Stimulated activated CD4-positive, alpha-beta T cell treated with anti-CD3 and anti-CD28 coated beads, TNF-alpha, amount 100 ng/mL, for 4 hours (primary cell): ENCODE measurements around the gene FRAS1.

Experiments used
- DNase-seq, 3 experiments: peaks; one replicate each; pipeline ENCODE4 v3.0.0-alpha.2; 2020; ENCODE audit warnings: low read depth in 3 of 3

Gene FRAS1

GRCh38 chr4:78362310-78362709 is 305.2 kb downstream of the FRAS1 start:
- no peak for DNase-seq

DNA sequence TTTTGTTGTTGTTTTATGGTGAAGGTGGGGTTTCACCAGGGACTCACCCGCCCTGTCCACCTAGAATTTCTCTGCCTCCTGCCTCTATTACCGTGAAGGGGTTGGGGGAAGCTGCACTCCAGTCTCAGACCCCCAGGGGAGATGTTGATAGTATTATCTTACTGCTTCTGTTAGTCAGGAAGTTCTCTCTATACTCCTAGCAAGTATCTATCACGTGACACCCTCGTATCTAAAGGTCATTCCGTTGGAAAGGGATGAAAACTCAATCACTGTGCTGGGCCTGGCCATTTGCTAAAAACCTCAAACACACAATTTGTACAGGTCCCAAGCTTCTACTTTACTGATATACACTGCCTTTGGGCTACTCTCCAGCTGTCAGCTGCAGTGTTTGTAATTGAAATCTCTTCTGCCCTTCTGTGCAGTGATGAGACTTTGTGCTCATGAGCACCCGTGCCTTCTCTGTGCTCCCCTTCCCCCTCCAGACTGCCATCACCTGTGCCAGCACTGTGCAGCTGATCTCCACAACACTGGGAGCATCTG is 306.0 kb downstream of the FRAS1 start:
- DNase-seq: no peak

DNA sequence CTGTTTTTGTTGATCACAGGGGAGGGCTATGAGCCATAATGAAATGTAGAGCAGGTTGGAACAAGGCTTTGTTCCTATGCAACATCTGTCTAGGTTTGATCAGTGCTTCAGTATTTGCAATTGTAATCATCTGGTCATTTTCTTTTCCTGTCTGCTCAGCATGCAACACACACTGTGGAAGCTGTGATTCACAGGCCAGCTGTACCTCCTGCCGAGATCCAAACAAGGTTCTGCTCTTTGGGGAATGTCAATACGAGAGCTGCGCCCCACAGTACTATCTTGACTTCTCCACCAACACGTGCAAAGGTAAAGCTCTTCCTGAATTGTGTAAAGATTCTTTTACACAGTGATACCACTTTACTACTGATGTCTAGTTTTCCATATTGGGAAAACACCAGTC is 312.6 kb downstream of the FRAS1 start:
- no peak for DNase-seq

DNA sequence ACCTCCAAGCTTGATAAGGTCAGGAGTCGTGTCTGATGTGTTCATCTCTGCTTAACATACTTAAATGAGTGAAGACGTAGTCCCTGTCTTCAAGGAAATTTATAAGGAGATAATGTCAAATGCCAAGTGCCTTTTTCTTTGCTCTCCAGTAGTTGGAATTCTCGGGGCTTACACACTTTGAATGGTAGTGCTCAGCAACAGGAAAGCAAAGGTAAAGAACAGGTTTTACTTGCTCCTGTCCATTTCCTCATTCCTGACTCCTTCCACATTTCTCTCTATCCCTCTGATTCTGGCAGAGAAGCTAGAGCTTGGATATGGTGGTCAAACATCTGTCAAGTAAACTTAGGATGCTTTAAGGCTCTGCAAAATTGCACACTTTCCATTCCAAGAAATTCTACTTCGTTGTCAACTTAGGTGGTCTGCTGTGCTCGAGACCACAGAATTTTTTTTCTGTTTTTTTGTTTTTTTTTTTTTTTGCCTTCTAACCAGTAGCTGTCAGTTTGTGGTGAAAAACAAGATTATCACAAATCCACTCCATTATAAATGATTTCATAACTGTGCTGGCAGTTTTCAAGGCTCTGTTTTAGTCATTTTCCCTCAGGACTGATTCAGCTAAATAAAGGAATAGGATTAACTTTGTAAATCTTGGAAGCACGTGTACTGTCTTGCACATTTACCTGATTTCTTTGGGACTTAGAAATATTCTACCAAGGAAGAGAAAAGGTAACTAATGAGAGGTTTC is 313.7 kb downstream of the FRAS1 start:
- DNase-seq: no peak

- no peak for DNase-seq
These were observed 315.3 kb downstream of the FRAS1 start for GRCh38 chr4:78372355-78372988.

DNA sequence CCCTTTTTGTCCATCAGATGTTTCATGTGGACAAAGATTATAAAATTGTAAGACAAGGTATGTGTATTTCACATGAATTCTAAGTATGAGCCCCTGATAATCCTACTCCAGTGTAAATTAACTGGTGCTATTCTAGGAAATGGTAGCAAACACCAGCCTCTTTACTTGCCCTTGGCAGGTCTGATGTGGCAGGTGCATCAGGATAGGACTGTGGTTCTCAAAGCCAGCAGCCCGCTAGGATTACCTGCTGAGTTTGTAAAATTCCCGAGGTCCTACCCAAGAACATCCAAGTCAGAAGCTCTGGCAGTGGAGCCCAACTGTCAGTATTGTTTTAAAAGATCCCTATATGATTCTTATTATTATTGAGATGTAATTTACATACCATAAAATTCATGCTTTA is 320.4 kb downstream of the FRAS1 start:
- no peak for DNase-seq

DNA sequence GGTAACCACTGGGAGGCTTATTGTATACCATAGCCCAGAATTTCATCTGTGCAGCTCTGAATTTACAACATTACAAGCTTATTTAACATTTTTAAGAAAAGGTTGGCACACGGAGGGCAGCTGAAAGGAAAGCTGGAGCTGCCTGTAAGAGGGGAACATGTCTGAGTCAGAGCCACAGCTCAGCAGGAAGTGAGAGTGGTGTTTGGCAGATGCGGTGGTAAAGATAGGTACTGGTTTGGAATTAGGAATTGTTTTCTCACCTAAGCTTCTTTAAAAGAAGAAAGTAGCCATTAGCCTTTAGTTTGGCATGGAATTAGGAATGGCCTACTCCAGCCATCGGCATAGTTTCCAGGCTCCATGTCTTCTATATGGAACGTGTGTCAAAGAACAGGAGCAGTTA is 321.9 kb downstream of the FRAS1 start:
- no peak for DNase-seq

GRCh38 chr4:78379991-78380729 is 323.0 kb downstream of the FRAS1 start:
- DNase-seq: no peak

DNA sequence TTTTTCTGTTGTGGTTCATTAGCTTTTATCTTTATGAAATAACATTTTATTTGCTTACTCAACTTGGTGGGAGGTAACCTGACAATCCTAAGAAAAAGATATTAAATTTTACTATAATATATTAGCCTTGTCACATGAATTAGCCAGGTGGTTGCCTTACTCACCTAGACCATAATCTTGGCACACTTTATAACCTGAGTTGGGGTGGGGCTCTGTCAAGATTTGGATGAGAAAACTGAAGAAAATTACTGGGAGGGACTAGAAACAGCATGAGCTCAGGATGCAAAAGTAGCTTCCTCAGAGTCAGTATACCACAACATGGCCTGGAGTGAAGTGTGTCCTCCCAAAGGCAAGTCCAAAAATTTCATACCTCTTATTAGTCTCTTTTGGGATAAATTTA is 329.6 kb downstream of the FRAS1 start:
- DNase-seq: no peak

GRCh38 chr4:78395642-78396041 is 338.5 kb downstream of the FRAS1 start:
- DNase-seq: no peak

DNA sequence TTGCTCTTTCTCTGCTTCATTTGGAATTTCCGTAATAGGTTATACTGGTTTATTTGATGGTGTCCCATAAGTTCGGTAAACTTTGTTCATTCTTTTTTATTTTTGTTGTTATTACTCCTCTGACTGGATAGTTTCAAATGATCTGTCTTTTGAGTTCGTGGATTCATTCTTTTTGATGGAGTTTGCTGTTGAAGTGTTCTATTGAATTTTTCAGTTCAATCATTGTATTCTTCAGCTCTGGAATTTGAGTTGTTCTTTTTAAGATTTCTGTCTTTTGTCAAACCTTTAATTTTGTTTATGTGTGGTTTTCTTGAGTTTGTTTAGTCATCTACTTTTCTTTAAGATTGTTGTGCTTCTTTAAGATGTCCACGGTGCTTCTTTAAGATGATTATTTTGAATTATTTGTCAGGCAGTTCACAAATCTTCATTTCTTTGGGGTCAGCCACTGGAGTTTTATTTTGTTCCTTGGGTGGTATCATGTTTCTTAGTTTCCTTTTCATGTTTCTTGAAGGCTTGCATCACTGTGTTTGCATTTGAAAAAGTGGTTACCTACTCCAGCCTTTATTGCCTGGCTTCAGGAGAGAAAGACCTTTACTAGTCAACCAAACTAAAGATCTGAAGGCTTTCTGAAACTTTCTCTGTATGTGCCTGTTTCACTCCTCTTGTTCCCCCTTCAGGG is 339.6 kb downstream of the FRAS1 start:
- no peak for DNase-seq

GRCh38 chr4:78397292-78397630 is 340.1 kb downstream of the FRAS1 start:
- no peak for DNase-seq

DNA sequence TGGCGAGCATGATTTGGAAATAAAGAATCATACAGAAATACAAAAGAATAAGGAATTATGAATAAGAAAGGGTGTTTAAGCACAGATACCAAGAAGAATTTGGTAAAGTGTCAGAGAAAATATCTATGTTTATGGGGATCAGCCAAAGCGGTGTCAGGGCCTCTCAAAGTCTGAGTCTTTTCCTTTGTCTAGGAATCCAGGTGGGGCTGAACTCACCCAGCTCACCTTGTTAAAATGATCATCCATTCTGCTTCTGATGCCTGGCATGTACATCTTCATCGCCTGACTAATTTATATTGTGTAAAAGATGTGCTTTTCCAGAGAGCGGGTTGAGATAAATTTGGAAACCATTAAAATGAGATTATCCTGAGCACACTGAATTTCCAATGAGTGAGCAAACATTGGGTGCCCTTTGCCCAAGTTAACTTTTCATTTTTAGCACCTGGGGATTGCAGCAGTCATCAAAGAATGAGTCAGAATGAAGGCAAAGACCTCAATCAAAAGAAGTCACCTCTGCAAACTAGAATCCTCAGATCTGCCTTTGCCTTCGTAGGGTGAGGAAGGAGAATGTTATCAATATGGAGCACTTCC is 352.6 kb downstream of the FRAS1 start:
- DNase-seq: no peak

DNA sequence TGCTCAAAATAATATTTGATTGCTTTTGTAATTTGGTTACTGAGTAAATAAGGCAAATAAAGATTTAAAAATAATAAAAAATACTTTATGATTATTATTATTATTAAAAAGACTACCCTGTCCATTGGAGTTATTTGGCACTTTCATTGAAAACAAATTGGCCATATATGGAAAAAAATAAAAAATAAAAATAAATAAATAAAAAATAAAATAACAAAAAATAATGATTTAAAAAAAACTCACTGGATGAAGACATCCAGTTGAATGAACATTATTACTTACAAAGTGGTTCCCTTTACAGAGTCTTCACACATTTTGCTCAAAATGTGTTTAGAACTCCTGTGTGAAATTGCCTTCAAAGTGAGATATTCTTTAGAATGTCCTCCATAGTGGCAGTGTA is 353.1 kb downstream of the FRAS1 start:
- no peak for DNase-seq

DNA sequence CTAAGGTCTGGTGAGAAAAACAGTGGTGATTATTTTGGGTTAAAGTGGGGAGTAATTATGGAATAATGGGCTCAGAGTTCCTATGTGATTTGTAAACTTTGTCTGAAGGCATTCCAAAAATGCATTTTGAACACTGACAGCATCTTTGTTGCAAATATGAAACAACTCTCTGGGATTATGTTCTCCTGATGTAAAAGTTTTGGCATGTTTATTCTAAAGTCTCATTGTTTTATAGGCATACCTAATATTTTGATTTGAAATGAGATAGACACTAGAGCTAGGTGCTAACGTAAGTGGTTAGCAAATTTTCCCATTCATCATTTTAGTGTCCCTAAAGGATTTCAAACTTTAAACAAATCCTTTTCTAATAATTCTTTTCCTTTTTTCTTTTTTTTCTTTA is 353.6 kb downstream of the FRAS1 start:
- no peak for DNase-seq

DNA sequence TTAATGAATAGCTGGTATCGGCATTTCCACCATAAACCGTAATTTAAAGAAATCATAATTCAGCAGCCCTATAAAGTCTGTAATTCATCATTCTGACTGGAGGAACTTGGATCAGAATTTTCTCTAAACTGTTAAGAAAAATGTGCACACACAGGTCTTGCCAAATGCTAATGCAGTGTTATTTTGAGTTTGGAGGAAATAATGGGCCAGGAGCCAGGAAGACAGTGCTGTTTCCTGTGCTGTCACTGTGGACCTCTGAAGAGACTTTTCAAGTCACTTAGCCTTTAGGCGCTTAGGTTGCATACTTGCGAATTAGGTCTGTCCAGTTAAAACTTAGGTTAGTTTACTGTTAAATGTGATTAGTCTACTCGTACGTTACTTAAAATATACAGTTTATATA is 357.0 kb downstream of the FRAS1 start:
- no peak for DNase-seq

DNA sequence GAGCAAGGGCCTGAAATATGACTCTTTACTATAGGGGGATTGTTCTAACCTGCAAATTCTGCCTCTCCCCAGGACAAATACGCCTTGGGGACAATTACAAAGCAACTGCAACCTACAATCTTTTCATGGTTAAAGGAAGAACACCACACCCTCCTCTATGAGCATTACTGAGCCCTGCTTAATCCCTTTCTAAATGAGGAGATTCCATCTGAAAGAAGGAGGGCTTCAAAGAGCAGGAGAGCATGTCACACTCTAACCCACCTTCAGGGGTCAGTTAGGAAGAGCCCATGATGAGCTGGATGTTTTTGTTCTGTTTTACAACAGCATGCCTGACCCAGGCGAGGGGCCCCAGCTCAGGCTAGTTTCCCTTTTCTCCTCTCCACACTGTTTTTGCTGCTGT is 360.5 kb downstream of the FRAS1 start:
- no peak for DNase-seq

GRCh38 chr4:78418406-78418805 is 361.3 kb downstream of the FRAS1 start:
- DNase-seq: no peak

DNA sequence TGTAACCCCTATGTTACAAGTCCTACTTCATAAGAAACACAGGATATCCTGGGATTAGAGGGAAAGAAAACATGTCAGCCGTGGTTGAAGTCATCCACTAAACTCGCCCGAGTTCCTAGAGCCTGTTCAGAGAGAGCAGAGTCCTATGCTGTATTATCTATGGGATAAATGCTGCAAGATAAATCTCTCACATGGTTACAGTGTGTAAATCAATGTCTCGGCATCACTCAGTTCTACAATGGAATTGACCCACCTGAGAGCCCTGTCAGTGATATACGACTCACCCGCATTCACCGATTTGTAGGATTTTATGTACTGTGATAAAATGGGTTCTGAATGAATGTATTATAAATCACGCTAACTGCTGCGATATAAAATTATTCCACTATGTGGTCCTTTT is 366.7 kb downstream of the FRAS1 start:
- no peak for DNase-seq

DNA sequence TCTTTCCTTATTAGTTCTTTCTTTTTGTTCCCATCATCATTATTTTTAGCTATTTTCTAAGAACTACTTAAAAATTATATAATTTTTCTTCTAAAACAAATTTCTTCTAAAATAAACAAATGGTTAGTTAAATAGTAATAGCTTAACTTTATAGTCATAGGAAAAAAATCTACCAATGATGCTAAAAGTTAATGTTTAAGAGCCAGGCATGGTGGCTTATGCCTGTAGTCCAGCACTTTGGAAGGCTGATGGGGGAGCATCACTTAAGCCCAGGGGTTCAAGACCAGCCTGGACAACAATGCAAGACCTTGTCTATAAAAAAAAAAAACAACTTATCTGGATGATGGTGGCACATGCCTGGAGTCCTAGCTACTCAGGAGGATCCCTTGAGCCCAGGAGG is 367.3 kb downstream of the FRAS1 start:
- DNase-seq: no peak

GRCh38 chr4:78426972-78427371 is 369.8 kb downstream of the FRAS1 start:
- DNase-seq: no peak

- no peak for DNase-seq
These were observed 371.9 kb downstream of the FRAS1 start for GRCh38 chr4:78428996-78429395.
